Measurements from ENCODE around the gene RNU5D-1. TPM values are rescaled to one million over a fixed set of nuclear protein-coding genes. Genes with fewer than 3 reads are reported as not detected.
"Not testable (repeated sequence)": the region's sequence is repeated elsewhere in the genome, so short reads cannot be mapped to it uniquely, and the experiment has no call there.

The RNU5D-1 gene
- polyA plus RNA-seq, 1 experiment: not detected

- Histone ChIP-seq H3K27ac (ENCODE audit: low read depth, low read length) (no peak overlapping the region), H3K9me3 (ENCODE audit: control insufficient read depth, insufficient read depth, low read length) (peaks cover 3% of the 10 kb centered on the region; the same call in 1 of the 2 replicates), H3K4me3 (ENCODE audit: low read depth, low read length) (no peak overlapping the region), H3K27me3 (ENCODE audit: control insufficient read depth, insufficient read depth, low read length) (no peaks in the 10 kb centered on the region)
- TF ChIP-seq CTCF (IDR thresholded peaks at IDR 0.05; ENCODE audit: low read depth, low read length): no peak
- ChIA-PET CTCF (interaction anchor here (2.1 kb wide), 1 partner anchor 26 kb away, joined by 6 read pairs; the partner anchor contains the start of gene RNU5D-1), POLR2A (no interaction called here)
- no peak for DNase-seq (ENCODE audit: low read depth, low spot score)
Measured at GRCh38 chr1:44705470-44705869, 25.5 kb downstream of the RNU5D-1 start.

- CTCF ChIA-PET: interaction anchor here (1.2 to 2.8 kb wide), 2 partner anchors 28 to 30 kb away, joined by 3 to 8 read pairs; partner anchors contain the start of gene RNU5D-1
- Histone ChIP-seq H3K27me3 (ENCODE audit: control insufficient read depth, insufficient read depth, low read length) (peaks cover 2% of the 10 kb centered on the region), H3K9me3 (ENCODE audit: control insufficient read depth, insufficient read depth, low read length) (no peaks in the 10 kb centered on the region), H3K27ac (ENCODE audit: low read depth, low read length) (no peak overlapping the region), H3K4me3 (ENCODE audit: low read depth, low read length) (no peak overlapping the region)
- no peak for TF ChIP-seq CTCF (IDR thresholded peaks at IDR 0.05; ENCODE audit: low read depth, low read length)
- DNase-seq (ENCODE audit: low read depth, low spot score): no peak
- POLR2A ChIA-PET: no interaction called here
Measured at GRCh38 chr1:44701141-44701573, 29.8 kb downstream of the RNU5D-1 start.

GRCh38 chr1:44700573-44700972 lies 30.4 kb downstream of the RNU5D-1 start:
- POLR2A ChIA-PET: no interaction called here

GRCh38 chr1:44699375-44699774 lies 31.6 kb downstream of the RNU5D-1 start:
- CTCF ChIA-PET: not testable (repeated sequence)

More at GRCh38 chr1:44700573-44700972, 30.4 kb downstream of the RNU5D-1 start:
- no peak for DNase-seq (ENCODE audit: low read depth, low spot score)
- no peak for TF ChIP-seq CTCF (IDR thresholded peaks at IDR 0.05; ENCODE audit: low read depth, low read length)
- H3K9me3 ChIP-seq (ENCODE audit: control insufficient read depth, insufficient read depth, low read length): no peaks in the 10 kb centered on the region
- H3K27ac ChIP-seq (ENCODE audit: low read depth, low read length): no peak overlapping the region
- H3K27me3 ChIP-seq (ENCODE audit: control insufficient read depth, insufficient read depth, low read length): peaks cover 2% of the 10 kb centered on the region
- H3K4me3 ChIP-seq (ENCODE audit: low read depth, low read length): no peak overlapping the region
- CTCF ChIA-PET: interaction anchor here (1.2 to 2.8 kb wide), 2 partner anchors 29 to 31 kb away, joined by 3 to 8 read pairs; partner anchors contain the start of gene RNU5D-1

GRCh38 chr1:44698138-44698537 lies 32.8 kb downstream of the RNU5D-1 start:
- Histone ChIP-seq H3K9me3 (ENCODE audit: control insufficient read depth, insufficient read depth, low read length) (no peaks in the 10 kb centered on the region), H3K27me3 (ENCODE audit: control insufficient read depth, insufficient read depth, low read length) (peaks cover 2% of the 10 kb centered on the region), H3K4me3 (ENCODE audit: low read depth, low read length) (no peak overlapping the region), H3K27ac (ENCODE audit: low read depth, low read length) (no peak overlapping the region)
- ChIA-PET CTCF (no interaction called here), POLR2A (no interaction called here)
- no peak for TF ChIP-seq CTCF (IDR thresholded peaks at IDR 0.05; ENCODE audit: low read depth, low read length)
- DNase-seq (ENCODE audit: low read depth, low spot score): no peak

More at GRCh38 chr1:44699375-44699774, 31.6 kb downstream of the RNU5D-1 start:
- POLR2A ChIA-PET; H3K27me3 ChIP-seq (ENCODE audit: control insufficient read depth, insufficient read depth, low read length); H3K4me3 ChIP-seq (ENCODE audit: low read depth, low read length); H3K9me3 ChIP-seq (ENCODE audit: control insufficient read depth, insufficient read depth, low read length); H3K27ac ChIP-seq (ENCODE audit: low read depth, low read length); DNase-seq (ENCODE audit: low read depth, low spot score): not testable (repeated sequence)

Measured in AG04450 (cell line).